Measurements from ENCODE around the gene GP1BB. TPM values are rescaled to one million over a fixed set of nuclear protein-coding genes. Genes with fewer than 3 reads are reported as not detected.

GP1BB gene
- polyA plus RNA-seq, 3 donors, result 0.13 to 1.5 (median 0.26) TPM

DNA sequence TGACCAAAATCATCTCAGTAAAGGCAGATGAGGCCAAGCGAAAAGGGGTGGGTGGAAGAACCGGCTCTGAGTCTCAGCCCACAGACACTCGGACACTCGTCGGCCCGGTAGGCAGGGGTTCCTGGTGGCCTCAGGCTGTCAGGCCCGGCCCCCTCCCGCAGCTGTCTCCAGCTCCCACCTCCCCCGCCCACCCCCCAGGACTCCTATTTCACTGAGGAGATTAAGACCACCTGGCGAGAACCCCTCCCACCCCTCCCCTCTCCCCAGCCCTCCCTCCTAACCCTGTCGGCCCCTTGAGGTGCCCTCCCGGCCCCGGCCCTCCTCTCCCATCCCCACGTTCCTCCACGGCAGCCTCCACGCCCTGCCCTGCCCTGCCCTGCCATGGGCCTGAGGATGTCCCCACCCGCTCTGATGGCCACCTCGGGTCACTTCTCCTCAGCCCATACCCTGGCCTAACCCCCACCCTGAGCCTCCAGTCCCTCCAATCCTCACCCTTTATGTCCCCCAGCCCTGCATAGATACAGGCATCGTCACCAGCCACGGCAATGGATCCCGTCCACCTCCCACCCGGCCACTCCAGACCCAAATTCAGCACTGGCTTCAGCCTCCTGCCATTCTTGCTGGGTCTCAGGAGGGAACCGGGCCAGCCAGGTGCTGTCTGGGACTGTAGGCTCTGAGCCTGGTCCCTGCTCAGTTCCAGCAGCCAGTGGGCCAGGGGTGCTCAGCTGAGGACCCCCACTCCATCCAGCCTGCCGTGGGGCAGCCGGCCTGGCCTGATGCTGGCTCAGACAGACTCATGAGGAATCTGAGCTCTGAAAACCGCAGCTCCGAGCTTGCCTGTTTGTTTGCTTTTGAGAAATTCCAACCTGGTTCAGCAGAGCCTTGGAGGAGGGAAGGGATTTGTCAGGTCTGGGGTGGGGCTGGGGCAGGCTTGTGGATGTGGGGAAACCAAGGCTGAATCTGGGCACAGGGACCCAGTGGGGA is 27.5 kb downstream of the GP1BB start:
- Histone ChIP-seq H3K4me3 (replicated peaks in 1 of 3; ENCODE audit: low read depth in 2 of 3, low read length in 3 of 3) (no peak overlapping the region), H3K79me2 (ENCODE audit: insufficient read depth, low read length) (no peaks in the 10 kb centered on the region), H4K20me1 (ENCODE audit: insufficient read depth, low read length) (no peaks in the 10 kb centered on the region), H3K36me3 (replicated peaks in 1 of 2; ENCODE audit: control insufficient read depth in 1 of 2, insufficient read depth in 2 of 2, low read length in 2 of 2) (no peaks in the 10 kb centered on the region), H3K9me3 (replicated peaks in 1 of 2; ENCODE audit: control insufficient read depth in 1 of 2, insufficient read depth in 1 of 2, low read length in 2 of 2) (peaks cover 0 to 11% of the 10 kb centered on the region in 2 donors), H3K27ac (ENCODE audit: low read depth in 1 of 2, low read length in 2 of 2) (no peak overlapping the region), H3K27me3 (ENCODE audit: control insufficient read depth in 2 of 2, insufficient read depth in 2 of 2, low read length in 2 of 2) (peaks cover 19 to 45% of the 10 kb centered on the region in 2 donors), H3K4me2 (replicated peaks; ENCODE audit: extremely low read depth, low read length, poor library complexity, severe bottlenecking) (no peak overlapping the region), H3K9ac (ENCODE audit: insufficient read depth, low read length, poor library complexity, severe bottlenecking) (no peak overlapping the region), H2AFZ (ENCODE audit: insufficient read depth, low read depth, low read length, poor library complexity, severe bottlenecking) (no peak overlapping the region), H3K4me1 (ENCODE audit: control insufficient read depth in 1 of 2, insufficient read depth in 2 of 2, low read length in 2 of 2) (no peaks in the 10 kb centered on the region)
- peaks cover 0 to 11% (median 2%) of the 10 kb centered on the region in 7 donors for H3K9me3 Mint-ChIP-seq
- WGBS (ENCODE audit: insufficient coverage), result 92% methylated on average over 15 of the region's 27 CpGs
- H3K4me1 Mint-ChIP-seq, result peaks cover 2% of the 10 kb centered on the region
- H3K4me3 Mint-ChIP-seq, result no peak overlapping the region
- TF ChIP-seq, protein P1, sequence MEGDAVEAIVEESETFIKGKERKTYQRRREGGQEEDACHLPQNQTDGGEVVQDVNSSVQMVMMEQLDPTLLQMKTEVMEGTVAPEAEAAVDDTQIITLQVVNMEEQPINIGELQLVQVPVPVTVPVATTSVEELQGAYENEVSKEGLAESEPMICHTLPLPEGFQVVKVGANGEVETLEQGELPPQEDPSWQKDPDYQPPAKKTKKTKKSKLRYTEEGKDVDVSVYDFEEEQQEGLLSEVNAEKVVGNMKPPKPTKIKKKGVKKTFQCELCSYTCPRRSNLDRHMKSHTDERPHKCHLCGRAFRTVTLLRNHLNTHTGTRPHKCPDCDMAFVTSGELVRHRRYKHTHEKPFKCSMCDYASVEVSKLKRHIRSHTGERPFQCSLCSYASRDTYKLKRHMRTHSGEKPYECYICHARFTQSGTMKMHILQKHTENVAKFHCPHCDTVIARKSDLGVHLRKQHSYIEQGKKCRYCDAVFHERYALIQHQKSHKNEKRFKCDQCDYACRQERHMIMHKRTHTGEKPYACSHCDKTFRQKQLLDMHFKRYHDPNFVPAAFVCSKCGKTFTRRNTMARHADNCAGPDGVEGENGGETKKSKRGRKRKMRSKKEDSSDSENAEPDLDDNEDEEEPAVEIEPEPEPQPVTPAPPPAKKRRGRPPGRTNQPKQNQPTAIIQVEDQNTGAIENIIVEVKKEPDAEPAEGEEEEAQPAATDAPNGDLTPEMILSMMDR (IDR thresholded peaks at IDR 0.05), result no peak
- intact Hi-C loops (cut with micrococcal nuclease), result no loop called here
- H3K36me3 Mint-ChIP-seq, result no peaks in the 10 kb centered on the region
- no peak for DNase-seq
- peaks cover 33 to 60% (median 42%) of the 10 kb centered on the region in 3 donors for H3K27me3 Mint-ChIP-seq (ENCODE audit: low read depth in 3 of 3)
- H3K27ac Mint-ChIP-seq, result peak overlapping the region in 1 of 7 donors; percentile 45

DNA sequence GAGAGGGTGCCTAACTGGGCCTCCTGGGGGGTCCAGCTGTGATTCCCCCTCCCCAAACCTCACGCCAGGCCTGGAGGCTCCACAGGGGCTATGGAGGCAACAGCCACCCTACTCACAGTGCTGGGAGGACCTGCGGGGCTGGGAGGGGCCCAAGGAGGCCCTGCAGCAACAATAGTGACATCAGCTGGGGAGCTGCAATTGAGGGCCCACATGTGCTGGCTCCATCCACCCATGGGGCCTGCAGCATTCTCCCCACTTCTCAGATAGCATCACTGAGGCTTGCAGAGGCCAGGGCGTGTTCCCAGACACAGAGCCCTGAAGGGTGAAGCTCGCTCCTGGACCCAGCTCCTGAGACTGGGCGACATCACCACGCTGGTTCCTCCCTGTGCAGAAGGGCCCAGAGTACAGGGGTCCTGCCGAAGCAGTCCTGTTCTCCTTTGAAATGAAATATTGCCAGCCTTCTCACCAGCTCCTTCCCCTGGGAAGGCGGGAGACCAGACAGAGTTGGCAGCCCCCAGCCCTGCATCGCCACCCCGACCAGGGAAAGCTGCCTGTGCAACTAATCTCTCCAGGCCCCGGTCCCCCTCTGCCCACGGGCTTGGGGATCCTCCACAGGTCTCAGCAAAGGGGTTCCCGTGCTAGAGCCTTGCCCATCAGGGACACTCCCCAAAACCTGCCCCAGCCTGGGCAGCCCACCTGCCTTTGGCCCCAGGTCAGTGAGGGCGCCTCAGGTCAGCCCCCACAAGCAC is 28.3 kb downstream of the GP1BB start:
- Mint-ChIP-seq H3K27ac (no peak overlapping the region), H3K27me3 (ENCODE audit: low read depth in 3 of 3) (peaks cover 41 to 66% (median 50%) of the 10 kb centered on the region in 3 donors), H3K9me3 (peaks cover 0 to 14% (median 4%) of the 10 kb centered on the region in 7 donors), H3K36me3 (peaks cover 0 to 3% of the 10 kb centered on the region in 2 donors), H3K4me3 (no peak overlapping the region), H3K4me1 (peaks cover 8% of the 10 kb centered on the region)
- H3K4me3 ChIP-seq (replicated peaks in 1 of 3; ENCODE audit: low read depth in 2 of 3, low read length in 3 of 3), result no peak overlapping the region
- no peak overlapping the region for H3K9ac ChIP-seq (ENCODE audit: insufficient read depth, low read length, poor library complexity, severe bottlenecking)
- no peaks in the 10 kb centered on the region for H4K20me1 ChIP-seq (ENCODE audit: insufficient read depth, low read length)
- H3K27ac ChIP-seq (ENCODE audit: low read depth in 1 of 2, low read length in 2 of 2), result no peak overlapping the region
- TF ChIP-seq, protein P1 (IDR thresholded peaks at IDR 0.05), result no peak
- peaks cover 25 to 54% of the 10 kb centered on the region in 2 donors for H3K27me3 ChIP-seq (ENCODE audit: control insufficient read depth in 2 of 2, insufficient read depth in 2 of 2, low read length in 2 of 2)
- no peak for DNase-seq
- peaks cover 6% of the 10 kb centered on the region in 2 donors for H3K4me1 ChIP-seq (ENCODE audit: control insufficient read depth in 1 of 2, insufficient read depth in 2 of 2, low read length in 2 of 2)
- peaks cover 0 to 14% of the 10 kb centered on the region in 2 donors for H3K9me3 ChIP-seq (replicated peaks in 1 of 2; ENCODE audit: control insufficient read depth in 1 of 2, insufficient read depth in 1 of 2, low read length in 2 of 2)
- H3K79me2 ChIP-seq (ENCODE audit: insufficient read depth, low read length), result no peaks in the 10 kb centered on the region
- no peaks in the 10 kb centered on the region for H3K36me3 ChIP-seq (replicated peaks in 1 of 2; ENCODE audit: control insufficient read depth in 1 of 2, insufficient read depth in 2 of 2, low read length in 2 of 2)
- no peak overlapping the region for H2AFZ ChIP-seq (ENCODE audit: insufficient read depth, low read depth, low read length, poor library complexity, severe bottlenecking)
- 94% methylated on average over 13 of the region's 14 CpGs for WGBS (ENCODE audit: insufficient coverage)
- no peak overlapping the region for H3K4me2 ChIP-seq (replicated peaks; ENCODE audit: extremely low read depth, low read length, poor library complexity, severe bottlenecking)
- intact Hi-C loops (cut with micrococcal nuclease), result no loop called here
